Breast epithelium (tissue), 4 donors: ENCODE data around the gene ARMC12. TPM values are rescaled to one million over a fixed set of nuclear protein-coding genes. Genes with fewer than 3 reads are reported as not detected.
A peak's percentile ranks its signal among the peaks of the same experiment; 100 is the strongest.

Source experiments
- DNase-seq, 2 donors: peaks; one replicate each; pipeline ENCODE4 v3.0.0-alpha.2; 2019; ENCODE audit warnings: low spot score in 2 of 2
- H3K27ac ChIP-seq, 2 donors: fragments of 200-600 bp; sonication (generic) in 1 of 2; one replicate each; pipeline ENCODE4 v1.5.1; 2016 to 2019; ENCODE audit warnings: mild to moderate bottlenecking in 1 of 2
- H3K27me3 ChIP-seq, 2 donors: fragments of 200-600 bp; sonication (generic) in 1 of 2; one replicate each; pipeline versions ENCODE4 v1.5.1 to v1.6.0; 2017 to 2019; ENCODE audit warnings: control low read depth in 1 of 2, mild to moderate bottlenecking in 1 of 2
- H3K36me3 ChIP-seq: fragments of 200-600 bp; one replicate; pipeline ENCODE4 v1.5.1; 2019
- H3K4me1 ChIP-seq, 2 donors: fragments of 200-600 bp; sonication (generic); one replicate each; pipeline ENCODE4 v1.5.1; 2016 to 2019; ENCODE audit warnings: control low read depth in 1 of 2
- H3K4me3 ChIP-seq, 3 donors: fragments of 200-600 bp; sonication (generic); 1 replicate in 2 of 3; 2 replicates in 1 of 3; pipeline ENCODE4 v1.5.1; 2016 to 2019; ENCODE audit warnings: mild to moderate bottlenecking in 3 of 3, moderate library complexity in 2 of 3
- H3K9me3 ChIP-seq, 2 donors: fragments of 200-600 bp; sonication (generic) in 1 of 2; one replicate each; pipeline ENCODE4 v1.5.1; 2016 to 2019; ENCODE audit warnings: control low read depth in 1 of 2
- CTCF ChIP-seq, 3 donors: fragments of 450-650 bp; IDR thresholded peaks; one replicate each; pipeline ENCODE4 v1.5.1; 2016 to 2017; ENCODE audit warnings: antibody characterized with exemption in 3 of 3, mild to moderate bottlenecking in 3 of 3, moderate library complexity in 3 of 3
- POLR2A ChIP-seq: fragments of 450-650 bp; IDR thresholded peaks from one replicate; pipeline ENCODE4 v1.6.1; 2016; ENCODE audit warnings: antibody characterized with exemption, mild to moderate bottlenecking, moderate library complexity
- POLR2AphosphoS5 ChIP-seq, 3 donors: sonication (generic); formaldehyde crosslinking; IDR thresholded peaks; one replicate each; pipeline ENCODE4 v1.6.1; 2017; ENCODE audit warnings: antibody characterized with exemption in 3 of 3
- intact Hi-C: fragments of 100-400 bp; cut with DNase I; formaldehyde crosslinking; loops from one replicate; pipeline ENCODE4 v1.15.1; 2023; ENCODE audit warnings: low total_unique reads
- total RNA-seq, 3 donors: library from RNA; depleted of rRNA; stranded (reverse); fragments of >200 nt; gene quantifications; one replicate each; pipeline ENCODE4 v1.1.0, GENCODE V29; 2016

The ARMC12 gene
- total RNA-seq, 3 donors from 2014 or later, result 0.29 to 1.4 (median 0.33) TPM

DNA sequence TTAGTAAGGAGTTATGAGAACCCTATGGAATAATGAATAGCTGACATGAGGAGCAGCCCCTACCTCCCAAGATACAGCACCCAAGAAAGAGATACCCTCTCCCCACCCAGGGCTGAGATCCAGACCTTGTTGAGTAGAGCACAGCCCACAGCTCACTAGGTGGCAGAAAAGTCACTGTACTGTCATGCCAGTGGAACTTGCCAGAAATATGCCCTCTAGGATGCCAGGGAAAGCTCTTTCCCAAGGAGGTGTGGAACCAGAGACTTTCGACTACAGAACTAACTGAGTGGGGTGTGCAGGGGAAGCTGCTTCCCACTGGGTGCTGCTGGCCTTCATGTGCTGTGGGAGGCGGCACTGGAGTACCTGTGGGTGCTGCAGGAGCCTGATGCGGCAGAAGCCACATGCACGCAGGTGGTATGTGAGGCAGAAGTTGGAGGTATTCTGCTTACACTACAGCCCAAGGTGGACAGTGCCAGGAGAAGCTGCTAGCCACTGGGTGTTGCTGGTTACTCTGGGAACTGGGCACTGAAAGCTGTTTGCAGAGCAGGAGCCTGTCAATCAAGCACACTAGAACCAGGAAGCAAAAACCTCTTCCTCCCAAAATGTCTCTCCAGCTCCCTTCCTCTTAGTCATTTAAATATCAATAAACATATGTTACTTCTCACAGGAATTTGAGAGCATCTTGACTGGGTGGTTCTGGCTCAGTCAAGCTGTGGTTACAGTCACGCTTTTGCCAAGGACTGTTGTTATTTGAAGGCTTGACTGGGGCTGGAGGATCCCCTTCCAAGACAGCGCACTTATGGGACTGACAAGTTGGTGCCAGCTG lies 17.8 kb downstream of the ARMC12 start:
- no peaks in the 10 kb centered on the region for H3K9me3 ChIP-seq
- peak in 1 of 2 donors; percentile 53 for DNase-seq
- intact Hi-C loops, result loop anchor here (2.0 kb wide), 1 partner anchor 56 kb away; no protein-coding TSS in a partner anchor
- TF ChIP-seq CTCF (IDR thresholded peaks at IDR 0.05) (no peak), POLR2A (no peak), POLR2AphosphoS5 (IDR thresholded peaks at IDR 0.05) (no peak)
- H3K27me3 ChIP-seq, result peaks cover 0 to 4% of the 10 kb centered on the region in 2 donors
- H3K27ac ChIP-seq, result no peak overlapping the region
- H3K4me3 ChIP-seq, result no peak overlapping the region
- no peaks in the 10 kb centered on the region for H3K4me1 ChIP-seq
- H3K36me3 ChIP-seq, result no peaks in the 10 kb centered on the region

- no peak overlapping the region for H3K27ac ChIP-seq
- no peaks in the 10 kb centered on the region for H3K36me3 ChIP-seq
- peaks cover 0 to 4% of the 10 kb centered on the region in 2 donors for H3K27me3 ChIP-seq
- intact Hi-C loops, result loop anchor here (2.0 kb wide), 1 partner anchor 55 kb away; no protein-coding TSS in a partner anchor
- H3K4me3 ChIP-seq, result no peak overlapping the region
- no peaks in the 10 kb centered on the region for H3K4me1 ChIP-seq
- DNase-seq, result no peak
- no peak for TF ChIP-seq POLR2AphosphoS5 (IDR thresholded peaks at IDR 0.05)
- no peak for TF ChIP-seq POLR2A
- TF ChIP-seq CTCF (IDR thresholded peaks at IDR 0.05), result no peak
- no peaks in the 10 kb centered on the region for H3K9me3 ChIP-seq
These were observed 18.6 kb downstream of the ARMC12 start for GRCh38 chr6:35755278-35755924.

GRCh38 chr6:35757456-35758123 lies 20.8 kb downstream of the ARMC12 start:
- no peaks in the 10 kb centered on the region for H3K9me3 ChIP-seq
- H3K27me3 ChIP-seq, result peaks cover 0 to 4% of the 10 kb centered on the region in 2 donors
- DNase-seq, result no peak
- TF ChIP-seq CTCF (IDR thresholded peaks at IDR 0.05) (no peak), POLR2A (no peak), POLR2AphosphoS5 (IDR thresholded peaks at IDR 0.05) (no peak)
- no peaks in the 10 kb centered on the region for H3K36me3 ChIP-seq
- intact Hi-C loops, result no loop called here
- H3K4me1 ChIP-seq, result no peaks in the 10 kb centered on the region
- H3K4me3 ChIP-seq, result no peak overlapping the region
- H3K27ac ChIP-seq, result no peak overlapping the region

GRCh38 chr6:35759426-35759825 lies 22.6 kb downstream of the ARMC12 start:
- Histone ChIP-seq H3K36me3 (no peaks in the 10 kb centered on the region), H3K27ac (no peak overlapping the region), H3K4me3 (no peak overlapping the region), H3K27me3 (peaks cover 0 to 12% of the 10 kb centered on the region in 2 donors), H3K9me3 (no peaks in the 10 kb centered on the region), H3K4me1 (no peaks in the 10 kb centered on the region)
- intact Hi-C loops, result no loop called here
- peak in 1 of 2 donors; percentile 0 for DNase-seq
- TF ChIP-seq CTCF (IDR thresholded peaks at IDR 0.05), result no peak
- TF ChIP-seq POLR2AphosphoS5 (IDR thresholded peaks at IDR 0.05), result no peak
- TF ChIP-seq POLR2A, result no peak
